Stimulated activated CD8-positive, alpha-beta memory T cell treated with anti-CD3 and anti-CD28 coated beads, Interleukin-4, amount 100 ng/mL, for 24 hours (primary cell): ENCODE results near the gene IL37.
"Not testable (repeated sequence)": the region's sequence is repeated elsewhere in the genome, so short reads cannot be mapped to it uniquely, and the experiment has no call there.

Source experiments
- DNase-seq: peaks from one replicate; pipeline ENCODE4 v3.0.0-alpha.2; 2020; ENCODE audit warnings: low read depth

Gene IL37

DNA sequence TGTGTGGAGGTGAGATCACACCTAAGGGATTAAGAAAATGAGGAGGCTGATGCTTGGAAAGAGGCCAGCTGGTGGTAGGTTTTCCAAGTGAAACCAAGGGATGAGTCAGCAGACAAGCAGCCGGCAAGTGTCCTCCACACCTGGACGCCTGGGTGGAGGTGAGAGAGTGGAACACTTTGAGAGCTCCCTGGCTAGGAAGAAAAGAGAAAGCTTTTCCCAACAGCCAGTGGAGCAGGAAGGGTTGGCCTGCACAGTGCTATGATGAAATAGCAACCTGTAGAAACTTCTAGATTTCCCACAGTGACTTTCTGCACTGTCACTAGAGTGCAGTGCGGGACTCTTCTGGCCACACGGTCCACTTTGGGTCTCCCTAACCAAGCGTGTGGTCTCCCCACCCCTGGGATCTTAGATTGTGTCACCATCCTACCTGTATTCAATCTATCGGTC lies 19.6 kb upstream of the IL37 start:
- no peak for DNase-seq

DNA sequence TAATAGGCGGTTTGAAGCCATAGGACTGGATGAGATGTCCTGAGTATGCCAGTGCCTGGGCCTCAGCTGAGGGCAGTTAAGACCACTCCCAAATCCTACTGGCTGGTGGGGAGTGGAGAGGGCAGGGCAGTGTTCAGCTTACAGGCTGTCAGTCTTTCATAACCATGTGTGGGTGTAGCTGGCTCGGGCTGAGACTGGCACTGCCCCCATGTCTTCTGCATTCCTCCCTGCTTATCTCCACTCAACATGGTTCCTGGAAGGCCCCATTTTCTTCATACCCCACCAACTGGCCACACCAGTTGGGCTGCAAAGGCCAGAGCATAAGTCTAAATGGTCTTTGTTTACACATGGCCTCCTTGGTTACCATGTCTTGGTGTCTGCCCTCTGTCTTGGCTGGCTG lies 17.2 kb upstream of the IL37 start:
- DNase-seq: no peak

GRCh38 chr2:112896909-112897623 lies 13.9 kb upstream of the IL37 start:
- DNase-seq: no peak

DNA sequence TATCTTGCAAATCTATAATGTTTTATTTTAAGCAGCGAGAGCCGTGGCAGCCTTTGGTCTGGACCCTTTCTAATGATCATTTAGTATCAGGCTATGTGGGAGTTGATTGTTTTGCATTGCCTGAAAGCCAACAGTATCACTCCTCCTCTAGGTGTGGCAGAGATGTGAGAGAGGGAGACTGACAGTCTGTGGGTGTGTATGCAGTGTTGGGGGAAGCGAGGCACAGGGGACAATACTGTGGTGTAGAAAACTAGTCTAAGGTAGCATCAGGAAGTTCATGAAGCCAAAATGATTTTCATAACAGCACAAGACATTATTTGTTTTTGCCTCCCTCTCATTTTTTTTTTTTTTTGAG lies 13.4 kb upstream of the IL37 start:
- DNase-seq: no peak

- DNase-seq: not testable (repeated sequence)
Observed at GRCh38 chr2:112901431-112902065, 9.4 kb upstream of the IL37 start.

GRCh38 chr2:112902816-112903215 lies 8.1 kb upstream of the IL37 start:
- DNase-seq: no peak

DNA sequence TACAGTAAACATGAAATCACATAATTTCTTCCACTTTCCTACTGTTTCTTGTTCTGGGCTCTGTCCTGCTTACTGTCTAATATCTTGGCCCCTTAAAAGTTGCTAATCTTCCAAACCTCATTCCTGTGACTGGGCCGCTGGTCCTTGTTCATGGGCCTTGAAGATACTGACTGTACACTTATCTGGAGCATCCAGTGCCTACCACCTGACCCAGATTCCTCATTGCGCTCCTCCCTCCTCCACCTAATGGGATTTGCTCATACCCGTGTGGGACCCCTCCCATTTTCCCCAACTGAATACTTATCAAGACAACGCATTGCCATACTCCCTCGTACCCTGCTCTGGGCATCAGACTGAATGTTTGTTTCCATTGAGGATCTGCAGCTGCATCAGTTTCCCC lies 6.1 kb upstream of the IL37 start:
- no peak for DNase-seq

- no peak for DNase-seq
Observed at GRCh38 chr2:112906276-112906675, 4.7 kb upstream of the IL37 start.

DNA sequence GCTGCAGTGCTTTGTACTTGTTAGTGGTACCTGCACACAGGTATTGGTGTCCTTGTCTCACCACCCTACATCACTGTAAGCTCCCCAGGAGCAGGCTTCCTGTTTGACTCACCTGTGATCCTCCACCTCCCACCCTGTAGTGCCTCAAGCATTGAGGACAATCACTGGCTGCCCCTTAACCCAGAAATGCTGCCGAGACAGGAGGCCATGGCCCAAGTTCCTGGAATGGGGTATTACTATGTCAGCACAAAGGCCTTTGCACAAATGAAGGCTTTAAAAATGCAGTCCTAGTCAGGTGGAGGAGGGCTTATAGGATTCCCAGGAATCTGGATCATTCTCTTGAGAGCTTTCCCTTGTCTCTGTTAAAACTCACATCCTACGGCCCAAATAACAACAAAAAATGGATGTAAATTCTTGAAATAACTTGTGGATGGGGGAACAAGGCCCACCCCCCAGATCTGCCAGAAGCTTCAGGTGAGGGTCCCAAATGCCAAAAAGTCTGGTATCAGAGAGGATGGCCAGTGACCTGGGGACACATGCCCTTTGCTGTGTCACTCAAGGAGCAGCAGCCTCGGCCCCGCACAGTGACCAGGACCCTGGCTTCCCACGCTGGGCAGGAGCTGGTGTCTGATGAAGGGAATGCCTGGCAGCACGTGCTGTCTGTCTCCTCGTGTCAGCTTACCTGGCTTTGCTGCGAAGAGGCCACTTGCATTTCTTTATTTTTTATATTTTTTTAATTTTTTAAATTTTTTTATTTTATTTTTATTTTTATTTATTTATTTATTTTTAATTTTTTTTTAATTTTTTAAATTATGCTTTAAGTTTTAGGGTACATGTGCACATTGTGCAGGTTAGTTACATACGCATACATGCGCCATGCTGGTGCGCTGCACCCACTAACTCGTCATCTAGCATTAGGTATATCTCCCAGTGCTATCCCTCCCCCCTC lies 3.7 kb upstream of the IL37 start:
- DNase-seq: no peak

GRCh38 chr2:112908559-112908958 lies 2.4 kb upstream of the IL37 start:
- DNase-seq: not testable (repeated sequence)

- DNase-seq: no peak
Observed at GRCh38 chr2:112910219-112910618, 746 bp upstream of the IL37 start.

- DNase-seq: no peak
Observed at GRCh38 chr2:112912403-112912802, 1.4 kb downstream of the IL37 start.

GRCh38 chr2:112915300-112916144 lies 4.6 kb downstream of the IL37 start:
- no peak for DNase-seq

- DNase-seq: no peak
Observed at GRCh38 chr2:112916145-112916571, 5.2 kb downstream of the IL37 start.

GRCh38 chr2:112916625-112917247 lies 5.8 kb downstream of the IL37 start:
- no peak for DNase-seq

DNA sequence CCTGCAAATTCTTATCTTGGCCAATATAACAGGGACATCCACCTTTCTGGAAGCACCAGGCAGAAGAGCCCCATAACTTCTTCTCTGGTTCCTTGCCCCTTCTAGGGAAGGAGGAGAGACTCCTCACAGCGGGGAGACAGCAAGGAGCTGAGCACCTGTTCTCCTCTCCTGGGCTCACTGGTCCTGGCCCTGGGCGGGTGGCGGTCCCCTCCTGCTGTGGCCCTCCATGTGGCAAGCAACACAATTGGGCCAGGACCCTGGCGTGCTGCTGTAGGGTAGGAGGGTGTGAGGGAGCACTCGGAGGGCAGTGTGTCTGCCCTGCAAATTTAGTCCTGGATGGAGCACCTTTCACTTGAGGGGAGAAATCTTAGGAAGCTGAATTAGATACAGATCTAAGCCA lies 6.9 kb downstream of the IL37 start:
- no peak for DNase-seq

DNA sequence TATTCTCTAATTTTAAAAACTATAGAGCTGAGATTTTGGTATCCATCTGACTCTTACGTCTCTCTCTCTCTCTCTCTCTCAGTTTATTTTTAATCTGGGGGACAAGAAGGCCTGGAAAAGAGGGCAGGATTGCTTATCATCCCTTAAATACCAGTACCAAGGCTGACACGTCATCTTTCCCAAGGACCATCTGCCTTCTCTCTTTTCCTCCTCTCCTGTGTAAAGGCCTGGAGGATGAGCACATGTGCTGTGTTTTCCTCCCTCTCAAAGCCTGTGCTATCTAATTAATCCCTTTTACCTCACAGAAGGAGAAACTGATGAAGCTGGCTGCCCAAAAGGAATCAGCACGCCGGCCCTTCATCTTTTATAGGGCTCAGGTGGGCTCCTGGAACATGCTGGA lies 7.3 kb downstream of the IL37 start:
- no peak for DNase-seq

DNA sequence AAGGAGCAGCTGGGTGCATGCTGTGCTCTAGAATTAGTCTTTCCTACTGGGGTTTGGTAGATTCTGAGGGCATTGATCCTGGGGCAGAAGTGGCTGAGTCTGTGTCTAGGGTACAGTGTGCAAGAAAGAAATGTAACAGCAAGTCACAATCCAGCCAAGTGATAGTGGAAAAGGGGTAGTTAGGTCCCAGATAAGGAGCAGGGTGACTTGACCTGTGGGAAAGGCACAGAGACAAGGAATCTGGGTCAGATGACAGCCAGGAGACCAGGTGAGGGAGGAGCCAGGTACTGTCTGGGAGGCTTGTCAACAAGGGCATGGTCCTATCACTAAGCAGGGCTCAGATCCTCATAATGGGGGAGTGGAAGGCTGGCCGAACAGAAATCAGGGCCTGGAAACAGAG lies 8.1 kb downstream of the IL37 start:
- no peak for DNase-seq

DNA sequence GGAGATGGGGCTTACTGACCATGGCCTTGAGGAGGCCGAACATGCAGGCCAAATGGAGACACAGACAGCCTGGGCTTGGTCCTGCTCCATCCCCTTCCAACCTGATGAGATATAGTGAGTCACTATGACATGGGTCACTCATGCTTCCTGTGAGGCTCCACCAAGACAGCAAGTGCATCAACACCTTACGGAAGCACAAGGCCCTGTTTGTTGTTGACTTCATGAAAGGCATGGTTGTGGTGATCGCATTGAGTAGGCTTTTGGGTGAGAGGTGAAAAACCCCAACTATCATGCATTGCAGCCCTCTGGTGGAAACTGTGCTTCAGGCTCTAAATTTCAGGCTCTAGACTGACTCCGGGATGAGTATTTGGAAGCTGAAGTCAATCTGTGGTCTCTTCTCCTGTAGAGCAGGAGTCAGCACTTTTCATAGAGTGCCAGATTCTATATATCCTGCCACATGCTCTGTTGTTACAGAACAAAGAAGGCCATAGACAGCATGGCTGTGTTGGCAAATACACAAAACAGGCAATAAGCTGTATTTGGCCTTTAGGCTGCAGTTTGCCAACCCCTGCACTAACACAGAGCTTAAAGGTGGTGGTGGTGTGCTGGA lies 10.1 kb downstream of the IL37 start:
- no peak for DNase-seq

DNA sequence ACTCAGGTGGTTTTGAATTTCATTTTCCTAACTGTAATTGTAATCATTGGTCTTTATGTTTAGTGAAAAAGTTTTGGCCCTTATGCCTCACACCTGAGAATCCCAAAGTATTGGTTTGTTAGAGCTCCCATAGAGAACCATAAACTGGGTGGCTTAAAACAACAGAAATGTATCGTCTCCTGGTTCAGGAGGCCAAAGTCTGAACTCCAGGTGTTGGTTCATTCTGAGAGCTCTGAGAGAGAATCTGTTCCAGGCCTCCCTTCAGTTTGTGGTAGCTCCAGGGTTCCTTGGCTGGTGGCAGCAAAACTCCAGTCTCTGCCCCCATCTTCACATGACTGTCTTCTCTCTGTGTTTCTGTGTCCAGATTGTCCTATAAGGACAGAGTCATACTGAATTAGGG lies 11.0 kb downstream of the IL37 start:
- DNase-seq: no peak
